SU-DHL-6 (cell line): ENCODE data around the gene PUM1.

Experiments
- EZH2phosphoT487 ChIP-seq: fragments of 200-600 bp; sonication (generic), shearing (Covaris generic); conservative IDR thresholded peaks from 2 replicates; pipeline ENCODE4 v1.6.1; 2018; ENCODE audit warnings: mild to moderate bottlenecking, antibody characterized with exemption, low read length, moderate library complexity, mixed read lengths
- TF ChIP-seq, protein P1 (sequence below): fragments of 200-600 bp; sonication (generic); IDR thresholded peaks from one replicate; pipeline ENCODE4 v1.5.1; 2017; ENCODE audit warnings: antibody characterized with exemption, mild to moderate bottlenecking, low read length, moderate library complexity; ENCODE audit not compliant: insufficient read depth, poor library complexity, severe bottlenecking

GRCh38 chr1:30892671-30893073 is 172.8 kb downstream of the PUM1 start:
- TF ChIP-seq, protein P1, sequence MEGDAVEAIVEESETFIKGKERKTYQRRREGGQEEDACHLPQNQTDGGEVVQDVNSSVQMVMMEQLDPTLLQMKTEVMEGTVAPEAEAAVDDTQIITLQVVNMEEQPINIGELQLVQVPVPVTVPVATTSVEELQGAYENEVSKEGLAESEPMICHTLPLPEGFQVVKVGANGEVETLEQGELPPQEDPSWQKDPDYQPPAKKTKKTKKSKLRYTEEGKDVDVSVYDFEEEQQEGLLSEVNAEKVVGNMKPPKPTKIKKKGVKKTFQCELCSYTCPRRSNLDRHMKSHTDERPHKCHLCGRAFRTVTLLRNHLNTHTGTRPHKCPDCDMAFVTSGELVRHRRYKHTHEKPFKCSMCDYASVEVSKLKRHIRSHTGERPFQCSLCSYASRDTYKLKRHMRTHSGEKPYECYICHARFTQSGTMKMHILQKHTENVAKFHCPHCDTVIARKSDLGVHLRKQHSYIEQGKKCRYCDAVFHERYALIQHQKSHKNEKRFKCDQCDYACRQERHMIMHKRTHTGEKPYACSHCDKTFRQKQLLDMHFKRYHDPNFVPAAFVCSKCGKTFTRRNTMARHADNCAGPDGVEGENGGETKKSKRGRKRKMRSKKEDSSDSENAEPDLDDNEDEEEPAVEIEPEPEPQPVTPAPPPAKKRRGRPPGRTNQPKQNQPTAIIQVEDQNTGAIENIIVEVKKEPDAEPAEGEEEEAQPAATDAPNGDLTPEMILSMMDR: no peak
- TF ChIP-seq EZH2phosphoT487: no peak
